Measurements from ENCODE around the gene COA3. TPM values are rescaled to one million over a fixed set of nuclear protein-coding genes. Genes with fewer than 3 reads are reported as not detected.

COA3 gene
- total RNA-seq, 1 experiment from 2014 or later = 90.5 TPM

DNA sequence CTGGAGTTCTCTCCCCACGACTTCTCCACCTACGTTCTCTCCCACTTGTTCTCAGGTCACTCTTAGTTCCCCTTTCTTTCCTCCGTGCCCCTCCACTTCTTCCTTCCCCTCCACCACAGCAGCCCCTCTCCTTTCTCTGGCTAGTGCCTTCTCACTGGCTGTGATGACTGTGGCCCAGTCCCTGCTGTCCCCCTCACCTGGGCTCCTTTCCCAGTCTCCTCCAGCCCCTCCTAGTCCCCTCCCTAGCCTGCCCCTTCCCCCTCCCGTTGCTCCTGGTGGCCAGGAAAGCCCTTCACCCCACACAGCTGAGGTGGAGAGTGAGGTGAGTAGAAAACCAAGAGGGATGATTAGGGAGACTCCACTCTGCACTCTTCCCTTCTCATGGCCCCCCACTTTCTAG is 3.4 kb downstream of the COA3 start:
- Histone ChIP-seq H3K36me3 (peaks cover 17% of the 10 kb centered on the region), H3K27me3 (no peaks in the 10 kb centered on the region), H3K9me3 (no peaks in the 10 kb centered on the region), H3K4me3 (no peak overlapping the region)
- DNase-seq = no peak

DNA sequence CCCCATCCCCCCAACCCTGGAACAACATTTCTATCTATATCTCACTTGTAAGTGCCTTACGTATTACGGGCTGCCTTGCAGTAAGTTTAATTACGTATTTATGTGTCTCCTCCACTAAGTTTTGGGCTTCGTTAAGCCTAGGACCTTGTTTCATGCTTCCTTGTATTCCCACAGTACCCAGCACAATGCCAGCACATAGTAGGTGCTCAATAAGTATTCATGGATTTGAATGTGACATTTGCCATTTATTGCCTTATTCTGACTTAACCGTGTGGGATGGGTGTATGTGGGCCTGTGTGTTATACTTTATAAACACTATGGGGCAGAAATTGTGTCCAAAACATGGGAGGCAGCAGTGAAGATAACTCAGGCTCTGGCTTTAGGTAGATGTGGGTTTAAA is 6.0 kb downstream of the COA3 start:
- Histone ChIP-seq H3K9me3 (no peaks in the 10 kb centered on the region), H3K36me3 (peaks cover 17% of the 10 kb centered on the region), H3K4me3 (no peak overlapping the region), H3K27me3 (no peaks in the 10 kb centered on the region)
- DNase-seq = no peak

DNA sequence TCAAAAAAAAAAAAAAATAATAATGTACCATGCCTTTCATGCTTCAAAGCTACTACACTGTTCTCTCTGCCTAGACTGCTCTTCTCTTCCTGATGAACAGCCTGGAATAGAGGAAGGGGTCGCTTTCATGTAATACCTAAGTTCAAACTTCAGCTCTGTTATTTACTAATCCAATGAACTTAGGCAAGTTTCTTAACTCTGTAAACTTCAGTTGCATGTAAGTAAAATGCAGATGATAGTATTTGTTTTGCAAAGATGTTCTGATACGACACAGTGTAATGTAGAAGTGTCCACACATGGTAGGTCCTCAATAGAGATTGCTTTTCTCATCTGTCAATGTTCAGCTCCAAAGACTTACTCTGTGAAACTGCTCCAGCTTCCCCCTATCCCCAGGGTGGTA is 6.6 kb downstream of the COA3 start:
- Histone ChIP-seq H3K9me3 (no peaks in the 10 kb centered on the region), H3K36me3 (peaks cover 14% of the 10 kb centered on the region), H3K4me3 (no peak overlapping the region), H3K27me3 (no peaks in the 10 kb centered on the region)
- DNase-seq = no peak

DNA sequence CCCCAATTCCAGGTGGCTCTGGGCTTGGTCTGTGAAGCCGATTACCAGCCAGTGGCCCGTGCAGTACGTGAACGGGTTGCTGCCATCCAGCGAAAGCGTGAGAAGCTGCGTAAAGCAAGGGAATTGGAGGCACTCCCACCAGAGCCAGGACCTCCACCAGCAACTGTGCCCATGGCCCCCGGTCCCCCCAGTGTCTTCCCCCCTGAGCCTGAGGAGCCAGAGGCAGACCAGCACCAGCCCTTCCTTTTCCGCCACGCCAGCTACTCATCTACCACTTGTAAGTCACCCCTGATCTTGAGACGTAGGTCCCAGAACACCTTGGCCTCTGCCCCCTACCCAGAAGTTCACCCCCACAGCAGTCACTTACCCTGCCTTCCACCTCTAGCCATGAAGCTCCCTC is 11.2 kb downstream of the COA3 start:
- no peak for DNase-seq
- Histone ChIP-seq H3K36me3 (no peaks in the 10 kb centered on the region), H3K9me3 (no peaks in the 10 kb centered on the region), H3K27me3 (peaks cover 6% of the 10 kb centered on the region; the same call in 1 of the 2 replicates), H3K4me3 (no peak overlapping the region)

DNA sequence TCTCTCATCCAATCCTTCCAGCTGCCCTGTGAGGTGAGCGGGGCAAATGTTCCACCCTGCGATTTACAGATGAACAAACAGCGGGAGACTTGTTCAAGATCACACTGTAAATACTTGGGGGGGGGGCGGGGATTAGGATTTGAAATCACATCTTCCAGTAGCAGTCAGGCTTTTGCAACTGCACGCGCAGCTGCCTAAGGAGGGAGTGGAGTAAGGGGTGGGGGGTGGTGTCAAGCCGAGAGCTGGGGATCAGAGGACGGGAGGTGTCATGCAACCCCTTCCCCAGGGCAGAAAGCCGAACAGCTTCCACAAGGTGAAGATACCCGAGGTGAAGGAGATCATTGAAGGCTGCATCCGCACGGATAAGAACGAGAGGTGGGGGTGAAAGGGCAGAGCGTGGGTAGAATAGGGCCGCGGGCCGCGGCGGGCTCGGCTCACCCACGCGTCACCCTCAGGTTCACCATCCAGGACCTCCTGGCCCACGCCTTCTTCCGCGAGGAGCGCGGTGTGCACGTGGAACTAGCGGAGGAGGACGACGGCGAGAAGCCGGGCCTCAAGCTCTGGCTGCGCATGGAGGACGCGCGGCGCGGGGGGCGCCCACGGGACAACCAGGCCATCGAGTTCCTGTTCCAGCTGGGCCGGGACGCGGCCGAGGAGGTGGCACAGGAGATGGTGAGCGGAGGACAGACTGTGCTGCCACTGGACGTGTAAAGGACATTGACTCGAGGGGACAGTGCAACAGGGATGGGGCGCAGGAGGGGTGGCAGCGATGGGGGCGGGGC is 13.5 kb downstream of the COA3 start:
- DNase-seq = no peak
- Histone ChIP-seq H3K36me3 (no peaks in the 10 kb centered on the region; the same call in 1 of the 2 replicates), H3K27me3 (peaks cover 21% of the 10 kb centered on the region), H3K4me3 (no peak overlapping the region), H3K9me3 (no peaks in the 10 kb centered on the region)

DNA sequence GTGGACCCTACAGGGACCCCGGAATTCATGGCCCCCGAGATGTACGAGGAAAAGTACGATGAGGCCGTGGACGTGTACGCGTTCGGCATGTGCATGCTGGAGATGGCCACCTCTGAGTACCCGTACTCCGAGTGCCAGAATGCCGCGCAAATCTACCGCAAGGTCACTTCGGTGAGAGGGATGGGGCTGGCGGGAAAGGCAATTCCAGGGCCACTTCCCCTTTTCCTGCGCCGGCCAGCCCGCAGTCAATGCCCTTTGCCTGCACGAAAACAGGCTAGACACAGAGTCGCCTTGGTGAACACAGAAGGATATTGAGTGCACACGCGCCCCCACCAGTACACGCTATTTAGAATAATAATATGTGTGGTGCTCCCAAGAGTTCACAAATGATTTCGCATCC is 14.1 kb downstream of the COA3 start:
- Histone ChIP-seq H3K4me3 (no peak overlapping the region), H3K27me3 (peaks cover 21% of the 10 kb centered on the region), H3K9me3 (no peaks in the 10 kb centered on the region), H3K36me3 (peaks cover under 1% of the 10 kb centered on the region; the same call in 1 of the 2 replicates)
- no peak for DNase-seq

DNA sequence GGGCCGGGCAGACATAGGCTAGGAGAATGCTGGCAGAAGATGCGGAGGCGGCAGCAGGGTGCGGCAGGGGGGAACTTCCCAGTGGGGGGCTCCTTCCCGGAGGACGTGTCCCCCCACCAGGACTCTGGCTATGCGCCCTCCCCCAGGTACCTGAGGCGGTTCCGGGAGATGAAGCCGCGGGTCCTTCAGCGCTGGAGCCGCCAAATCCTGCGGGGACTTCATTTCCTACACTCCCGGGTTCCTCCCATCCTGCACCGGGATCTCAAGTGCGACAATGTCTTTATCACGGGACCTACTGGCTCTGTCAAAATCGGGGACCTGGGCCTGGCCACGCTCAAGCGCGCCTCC is 14.7 kb downstream of the COA3 start:
- H3K36me3 ChIP-seq = peaks cover 6% of the 10 kb centered on the region; the same call in 1 of the 2 replicates
- DNase-seq = no peak
- peaks cover 21% of the 10 kb centered on the region for H3K27me3 ChIP-seq
- H3K4me3 ChIP-seq = no peak overlapping the region
- no peaks in the 10 kb centered on the region for H3K9me3 ChIP-seq

DNA sequence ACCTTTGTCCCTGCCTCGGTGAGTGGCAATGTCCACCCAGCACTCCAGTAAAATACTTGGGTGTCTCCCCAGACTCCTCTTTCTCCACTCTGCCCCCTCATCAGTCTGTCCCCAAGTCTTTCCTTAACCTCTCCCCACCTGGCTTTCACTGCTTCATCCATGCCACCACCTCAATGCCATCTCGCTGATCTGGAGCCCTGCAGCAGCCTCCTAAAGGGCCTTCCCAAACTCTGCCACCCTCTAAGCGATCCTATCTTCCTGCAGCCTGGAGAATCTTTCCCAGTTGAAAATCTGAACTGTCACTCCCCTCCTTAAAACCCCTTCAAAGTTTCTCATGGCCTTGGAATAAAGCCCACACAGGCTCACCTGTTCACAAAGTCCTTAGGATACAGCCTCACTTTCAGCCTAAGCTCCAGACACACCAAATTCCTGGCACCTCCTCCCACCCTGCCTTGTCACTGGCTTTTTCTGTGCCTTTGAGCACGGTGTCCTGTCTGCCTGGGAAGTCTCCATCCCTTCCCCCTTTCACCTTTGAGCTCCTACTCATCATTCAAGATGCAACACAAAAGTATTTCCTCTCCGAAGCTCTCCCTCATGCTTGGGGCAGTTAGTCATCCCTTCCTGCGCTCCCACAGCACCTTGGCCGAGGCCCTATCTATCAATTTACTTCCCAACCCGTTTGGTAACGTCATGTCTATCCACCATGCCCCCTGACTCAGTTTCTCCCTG is 15.3 kb downstream of the COA3 start:
- H3K36me3 ChIP-seq = peaks cover 7% of the 10 kb centered on the region; the same call in 1 of the 2 replicates
- peaks cover 21% of the 10 kb centered on the region for H3K27me3 ChIP-seq
- DNase-seq = no peak
- no peak overlapping the region for H3K4me3 ChIP-seq
- no peaks in the 10 kb centered on the region for H3K9me3 ChIP-seq

DNA sequence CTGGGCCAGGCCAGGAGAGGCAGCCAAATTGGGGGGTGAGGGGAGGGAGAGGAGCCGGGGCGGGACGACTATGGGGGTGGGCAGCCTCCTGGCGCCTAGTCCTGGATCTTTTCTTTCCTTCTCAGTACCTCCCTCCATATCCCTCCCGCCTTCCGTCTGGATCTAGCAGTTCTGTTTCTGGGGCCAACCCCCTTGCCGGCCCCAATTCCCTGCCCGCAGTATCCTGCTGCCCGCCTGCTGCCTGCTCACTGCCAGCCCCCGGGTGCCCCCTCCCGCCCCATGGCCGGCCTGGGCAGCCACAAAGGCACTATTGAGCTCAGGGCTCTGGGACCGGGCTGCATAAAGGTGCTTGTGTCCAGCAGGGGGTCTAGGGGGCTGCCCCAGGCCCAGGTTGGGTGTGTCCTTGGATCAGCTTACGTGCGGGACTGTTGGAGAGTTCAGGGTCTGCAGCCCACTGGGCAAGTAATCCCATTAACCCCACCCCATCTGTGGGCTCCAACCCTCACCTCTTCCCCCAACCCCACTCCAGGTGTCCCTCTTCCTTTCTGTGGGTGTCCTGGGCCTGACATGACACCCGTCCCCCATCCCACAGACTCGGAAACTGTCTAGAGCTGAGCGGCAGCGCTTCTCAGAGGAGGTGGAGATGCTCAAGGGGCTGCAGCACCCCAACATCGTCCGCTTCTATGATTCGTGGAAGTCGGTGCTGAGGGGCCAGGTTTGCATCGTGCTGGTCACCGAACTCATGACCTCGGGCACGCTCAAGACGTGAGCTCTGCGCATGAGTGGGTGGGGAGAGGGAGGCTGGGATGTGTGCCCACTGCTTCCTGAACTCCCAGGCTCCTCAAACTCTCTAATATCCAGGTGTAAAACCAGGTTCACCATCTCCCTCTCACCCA is 16.1 kb downstream of the COA3 start:
- DNase-seq = no peak
- Histone ChIP-seq H3K9me3 (no peaks in the 10 kb centered on the region), H3K4me3 (no peak overlapping the region), H3K36me3 (peaks cover 7% of the 10 kb centered on the region; the same call in 1 of the 2 replicates), H3K27me3 (peaks cover 21% of the 10 kb centered on the region)

DNA sequence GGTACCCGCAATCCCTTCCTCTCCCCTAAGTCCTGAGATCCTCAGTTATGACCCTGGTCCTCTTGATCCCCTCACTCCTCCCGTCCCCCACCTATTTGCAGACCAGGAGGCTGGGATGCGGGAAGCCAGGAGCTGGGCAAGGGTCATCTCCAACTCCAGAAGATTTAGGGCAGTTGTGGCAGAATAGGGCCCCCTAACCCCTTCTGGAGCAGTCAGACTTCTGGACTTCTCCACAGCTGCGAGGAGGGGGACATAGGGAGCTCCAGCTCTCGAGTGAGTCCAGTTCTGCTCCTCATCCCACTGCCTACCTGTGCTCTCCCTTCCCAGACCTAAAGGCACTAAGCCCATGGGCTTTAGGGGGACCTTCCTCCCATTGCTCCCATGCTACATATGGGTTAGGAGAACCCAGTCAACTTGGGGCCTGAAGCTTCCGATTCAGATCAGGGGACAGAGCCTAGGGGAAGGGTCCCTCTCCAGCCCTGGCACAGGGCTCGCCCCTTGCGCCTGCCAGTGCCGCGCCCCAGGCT is 16.8 kb downstream of the COA3 start:
- Histone ChIP-seq H3K9me3 (no peaks in the 10 kb centered on the region), H3K27me3 (peaks cover 21% of the 10 kb centered on the region), H3K4me3 (no peak overlapping the region), H3K36me3 (peaks cover 13% of the 10 kb centered on the region)
- no peak for DNase-seq

DNA sequence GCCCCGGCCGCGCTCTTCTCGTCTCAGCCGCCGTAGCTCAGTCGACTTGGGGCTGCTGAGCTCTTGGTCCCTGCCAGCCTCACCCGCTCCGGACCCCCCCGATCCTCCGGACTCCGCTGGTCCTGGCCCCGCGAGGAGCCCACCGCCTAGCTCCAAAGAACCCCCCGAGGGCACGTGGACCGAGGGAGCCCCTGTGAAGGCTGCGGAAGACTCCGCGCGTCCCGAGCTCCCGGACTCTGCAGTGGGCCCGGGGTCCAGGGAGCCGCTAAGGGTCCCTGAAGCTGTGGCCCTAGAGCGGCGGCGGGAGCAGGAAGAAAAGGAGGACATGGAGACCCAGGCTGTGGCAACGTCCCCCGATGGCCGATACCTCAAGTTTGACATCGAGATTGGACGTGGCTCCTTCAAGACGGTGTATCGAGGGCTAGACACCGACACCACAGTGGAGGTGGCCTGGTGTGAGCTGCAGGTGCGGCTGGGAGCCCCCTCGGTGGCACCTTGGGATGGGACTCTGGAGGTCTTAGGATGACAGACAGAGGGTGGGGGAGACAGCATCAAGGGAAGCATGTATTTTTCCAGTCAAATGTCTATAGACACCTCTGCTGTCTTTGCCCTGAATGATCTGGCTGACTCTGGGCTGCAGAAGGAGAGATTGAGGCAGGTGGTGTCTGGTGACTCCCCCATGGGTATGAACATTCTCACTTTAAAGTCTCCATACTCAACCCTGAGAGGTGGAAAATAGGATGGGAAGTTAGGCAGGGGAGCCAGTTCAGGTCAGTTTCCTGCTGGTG is 17.5 kb downstream of the COA3 start:
- no peak for DNase-seq
- H3K27me3 ChIP-seq = peaks cover 21% of the 10 kb centered on the region
- no peak overlapping the region for H3K4me3 ChIP-seq

DNA sequence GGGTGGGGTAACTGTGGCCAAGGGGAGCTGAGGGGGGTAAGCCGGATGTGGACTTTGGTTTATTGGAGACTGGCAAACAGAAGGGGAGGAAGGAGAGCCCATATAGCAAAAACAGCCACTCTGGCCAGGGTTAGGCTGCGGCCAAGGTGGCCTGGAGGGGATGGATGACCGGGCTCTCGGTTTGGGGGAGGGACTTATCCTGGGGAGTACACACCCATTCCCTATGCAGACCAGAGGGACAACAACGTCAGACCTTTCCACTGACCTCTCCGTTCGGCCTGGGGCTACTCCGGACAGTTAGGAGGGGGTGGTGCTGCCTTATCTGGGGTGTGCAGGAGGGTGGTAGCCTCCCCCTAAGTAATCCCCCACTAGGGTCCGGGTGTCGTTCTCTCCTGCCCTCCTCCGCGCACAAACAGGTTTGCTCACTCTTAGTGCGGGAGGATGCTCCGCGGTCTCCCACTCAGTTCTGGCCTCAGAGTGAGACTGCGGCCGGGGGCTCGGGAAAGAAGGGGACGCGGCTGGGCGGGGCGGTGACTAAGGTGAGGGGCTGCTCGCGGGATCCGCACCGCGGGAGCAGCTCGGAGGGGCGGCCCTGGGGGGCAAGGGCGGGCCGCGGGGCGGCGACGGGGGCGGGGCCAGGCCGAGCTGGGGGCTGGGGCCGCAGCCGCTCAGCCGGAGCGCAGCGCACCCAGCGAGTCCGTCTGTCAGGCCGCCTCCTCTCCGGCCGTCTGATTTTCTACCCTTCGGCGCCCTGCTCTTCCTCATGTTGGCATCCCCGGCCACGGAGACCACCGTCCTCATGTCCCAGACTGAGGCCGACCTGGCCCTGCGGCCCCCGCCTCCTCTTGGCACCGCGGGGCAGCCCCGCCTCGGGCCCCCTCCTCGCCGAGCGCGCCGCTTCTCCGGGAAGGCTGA is 18.3 kb downstream of the COA3 start, which contains the start of gene WNK4:
Gene WNK4, plus strand, starts transcription at position 675 of the 915 bp plus-strand sequence. Its CDS starts 89 bp downstream, at position 764.
- Histone ChIP-seq H3K9me3 (no peaks in the 10 kb centered on the region), H3K36me3 (peaks cover 28% of the 10 kb centered on the region), H3K4me3 (no peak within 1 kb of the TSS), H3K27me3 (peaks cover 15% of the 10 kb centered on the region)
- no peak for DNase-seq

More for the DNA sequence above, 17.5 kb downstream of the COA3 start:
- Histone ChIP-seq H3K36me3 (peaks cover 19% of the 10 kb centered on the region), H3K9me3 (no peaks in the 10 kb centered on the region)

DNA sequence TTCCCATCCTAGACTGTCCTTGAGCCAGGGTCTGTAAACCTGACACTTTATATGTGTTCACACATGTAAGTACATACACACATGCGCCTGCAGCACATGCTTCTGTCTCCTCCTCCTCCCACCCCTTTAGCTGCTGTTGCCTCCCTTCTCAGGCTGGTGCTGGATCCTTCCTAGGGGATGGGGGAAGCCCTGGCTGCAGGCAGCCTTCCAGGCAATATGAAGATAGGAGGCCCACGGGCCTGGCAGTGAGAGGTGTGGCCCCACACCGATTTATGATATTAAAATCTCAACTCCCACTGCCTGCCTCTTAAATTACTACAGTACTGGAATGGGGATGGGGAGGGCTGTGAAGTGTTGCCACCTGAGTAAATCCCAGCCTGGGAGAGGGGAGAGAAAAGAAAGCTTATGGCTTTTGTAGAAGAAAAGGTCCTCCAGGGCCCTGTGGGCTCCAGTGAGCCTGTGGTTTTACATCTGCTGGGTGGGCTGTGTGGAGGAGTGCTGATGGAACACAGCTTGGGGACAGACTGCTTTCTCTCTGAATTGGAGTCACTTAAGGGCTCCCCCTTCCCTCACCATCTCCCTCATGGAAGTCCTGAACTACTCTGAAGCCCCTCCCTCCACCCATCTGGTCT is 19.1 kb downstream of the COA3 start:
- peaks cover 15% of the 10 kb centered on the region for H3K27me3 ChIP-seq
- peaks cover 35% of the 10 kb centered on the region for H3K36me3 ChIP-seq
- DNase-seq = no peak
- H3K9me3 ChIP-seq = no peaks in the 10 kb centered on the region
- H3K4me3 ChIP-seq = no peak overlapping the region

DNA sequence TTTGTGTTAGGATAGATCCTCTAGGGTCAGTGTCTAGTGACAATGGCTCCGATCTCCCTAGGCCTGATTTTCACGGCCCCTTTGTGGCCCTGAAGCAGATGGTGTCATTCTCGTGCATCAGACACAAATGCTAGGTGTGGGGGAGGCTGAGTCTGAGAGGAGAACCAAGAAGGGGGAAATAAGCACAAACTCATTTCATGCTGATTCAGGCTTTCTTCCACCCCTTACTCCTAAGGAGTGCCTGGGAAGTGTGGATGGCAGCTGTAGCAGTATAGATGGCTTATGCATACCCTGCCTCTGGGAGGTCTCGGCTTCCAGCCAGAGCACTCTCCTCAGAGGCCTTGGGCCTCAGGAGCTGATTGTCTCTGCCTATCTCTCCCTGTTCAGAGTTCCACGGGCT is 19.9 kb downstream of the COA3 start:
- H3K9me3 ChIP-seq = no peaks in the 10 kb centered on the region
- H3K36me3 ChIP-seq = peaks cover 37% of the 10 kb centered on the region
- no peak for DNase-seq
- H3K4me3 ChIP-seq = no peak overlapping the region
- H3K27me3 ChIP-seq = peaks cover 15% of the 10 kb centered on the region

Measured in MG63 (cell line).